GM18873 (cell line): ENCODE results near the gene TTC39C.

Source experiments
- ATAC-seq: cut with Tn5 transposase; IDR thresholded peaks from one replicate; pipeline ENCODE4 v1.9.1; 2021; ENCODE audit warnings: mild to moderate bottlenecking, moderate library complexity, moderate number of reproducible peaks; ENCODE audit not compliant: unreplicated experiment, low FRiP score

TTC39C gene

GRCh38 chr18:23990474-23991410, 23.8 kb upstream of the TTC39C start:
- no peak for ATAC-seq

- ATAC-seq, result no peak
Observed at GRCh38 chr18:23992089-23992940, 22.2 kb upstream of the TTC39C start.

GRCh38 chr18:23992941-23993280, 21.6 kb upstream of the TTC39C start:
- ATAC-seq, result no peak

GRCh38 chr18:23994361-23994902, 20.1 kb upstream of the TTC39C start:
- no peak for ATAC-seq

- ATAC-seq, result no peak
Observed at GRCh38 chr18:23995180-23995579, 19.4 kb upstream of the TTC39C start.

- no peak for ATAC-seq
Observed at GRCh38 chr18:23998018-23998417, 16.5 kb upstream of the TTC39C start.

GRCh38 chr18:23998820-23999219, 15.7 kb upstream of the TTC39C start:
- ATAC-seq, result no peak

- no peak for ATAC-seq
Observed at GRCh38 chr18:24000613-24001490, 13.7 kb upstream of the TTC39C start.

GRCh38 chr18:24002479-24002878, 12.1 kb upstream of the TTC39C start:
- no peak for ATAC-seq

- ATAC-seq, result no peak
Observed at GRCh38 chr18:24003288-24003687, 11.3 kb upstream of the TTC39C start.

GRCh38 chr18:24003903-24004640, 10.5 kb upstream of the TTC39C start:
- no peak for ATAC-seq

GRCh38 chr18:24006712-24007313, 7.7 kb upstream of the TTC39C start:
- no peak for ATAC-seq

GRCh38 chr18:24009246-24009645, 5.3 kb upstream of the TTC39C start:
- no peak for ATAC-seq

GRCh38 chr18:24009651-24010333, 4.8 kb upstream of the TTC39C start:
- ATAC-seq, result peak; percentile 63

- ATAC-seq, result no peak
Observed at GRCh38 chr18:24010673-24011072, 3.9 kb upstream of the TTC39C start.

GRCh38 chr18:24011123-24011917, 3.2 kb upstream of the TTC39C start:
- no peak for ATAC-seq

- ATAC-seq, result no peak
Observed at GRCh38 chr18:24013051-24013450, 1.5 kb upstream of the TTC39C start.
